ENCODE data around the gene TANGO6.

GRCh38 chr16:69083306-69083941 is 240.1 kb downstream of the TANGO6 start:
- TF ChIP-seq CTCF (IDR thresholded peaks at IDR 0.05) (no peak), POLR2A (IDR thresholded peaks at IDR 0.05) (no peak)
